Measurements from ENCODE around the gene ABCD1.

DNA sequence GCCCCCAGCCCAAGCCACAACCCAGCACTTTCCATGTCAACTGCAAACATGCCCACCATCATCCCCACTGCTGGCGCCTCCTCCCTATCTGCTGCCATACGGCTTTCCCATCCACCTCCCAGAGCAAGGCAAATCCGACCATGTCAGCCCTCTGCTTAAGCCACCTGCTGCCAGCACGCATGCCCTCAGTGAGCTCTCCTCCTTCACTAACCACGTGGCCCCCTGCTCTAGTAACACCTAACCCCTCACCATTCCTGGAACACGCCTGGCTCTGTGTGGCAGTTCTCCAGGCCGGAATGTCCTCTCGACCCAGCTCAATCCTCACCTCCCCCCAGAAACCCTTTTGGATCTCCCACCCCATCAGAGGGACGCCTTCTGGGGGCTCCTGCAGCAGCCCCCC is 17.9 kb upstream of the ABCD1 start:
- TF ChIP-seq ATF1 (CRISPR knock-in tag; IDR thresholded peaks at IDR 0.05) (no peak), ATF1 (tag; IDR thresholded peaks at IDR 0.05) (no peak), SMAD2 (IDR thresholded peaks at IDR 0.05; ENCODE audit: low read depth, low read length) (no peak), LARP7 (IDR thresholded peaks at IDR 0.05) (no peak), CTBP1 (IDR thresholded peaks at IDR 0.05; ENCODE audit: borderline replicate concordance) (no peak), EGR1 (conservative IDR thresholded peaks at IDR 0.05) (no peak), CHD1 (IDR thresholded peaks at IDR 0.05; ENCODE audit: low read length) (no peak), KLF6 (CRISPR knock-in tag; IDR thresholded peaks at IDR 0.05; ENCODE audit: borderline replicate concordance) (no peak), SMC3 (conservative IDR thresholded peaks at IDR 0.05; ENCODE audit: insufficient read depth, low read depth, low read length) (no peak), MCM2 (IDR thresholded peaks at IDR 0.05; ENCODE audit: low read depth) (no peak)
- TF ChIP-seq, protein P1, sequence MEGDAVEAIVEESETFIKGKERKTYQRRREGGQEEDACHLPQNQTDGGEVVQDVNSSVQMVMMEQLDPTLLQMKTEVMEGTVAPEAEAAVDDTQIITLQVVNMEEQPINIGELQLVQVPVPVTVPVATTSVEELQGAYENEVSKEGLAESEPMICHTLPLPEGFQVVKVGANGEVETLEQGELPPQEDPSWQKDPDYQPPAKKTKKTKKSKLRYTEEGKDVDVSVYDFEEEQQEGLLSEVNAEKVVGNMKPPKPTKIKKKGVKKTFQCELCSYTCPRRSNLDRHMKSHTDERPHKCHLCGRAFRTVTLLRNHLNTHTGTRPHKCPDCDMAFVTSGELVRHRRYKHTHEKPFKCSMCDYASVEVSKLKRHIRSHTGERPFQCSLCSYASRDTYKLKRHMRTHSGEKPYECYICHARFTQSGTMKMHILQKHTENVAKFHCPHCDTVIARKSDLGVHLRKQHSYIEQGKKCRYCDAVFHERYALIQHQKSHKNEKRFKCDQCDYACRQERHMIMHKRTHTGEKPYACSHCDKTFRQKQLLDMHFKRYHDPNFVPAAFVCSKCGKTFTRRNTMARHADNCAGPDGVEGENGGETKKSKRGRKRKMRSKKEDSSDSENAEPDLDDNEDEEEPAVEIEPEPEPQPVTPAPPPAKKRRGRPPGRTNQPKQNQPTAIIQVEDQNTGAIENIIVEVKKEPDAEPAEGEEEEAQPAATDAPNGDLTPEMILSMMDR (IDR thresholded peaks at IDR 0.05 in 2 of 3, conservative IDR thresholded peaks at IDR 0.05 in 1 of 3; ENCODE audit: insufficient read depth in 2 of 3, low read depth in 1 of 3, low read length in 3 of 3): no peak
- TF ChIP-seq, protein P2, sequence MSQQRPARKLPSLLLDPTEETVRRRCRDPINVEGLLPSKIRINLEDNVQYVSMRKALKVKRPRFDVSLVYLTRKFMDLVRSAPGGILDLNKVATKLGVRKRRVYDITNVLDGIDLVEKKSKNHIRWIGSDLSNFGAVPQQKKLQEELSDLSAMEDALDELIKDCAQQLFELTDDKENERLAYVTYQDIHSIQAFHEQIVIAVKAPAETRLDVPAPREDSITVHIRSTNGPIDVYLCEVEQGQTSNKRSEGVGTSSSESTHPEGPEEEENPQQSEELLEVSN (IDR thresholded peaks at IDR 0.05; ENCODE audit: borderline replicate concordance in 1 of 2, extremely low read depth in 1 of 2, insufficient read depth in 1 of 2, insufficient read length in 1 of 2, low read depth in 1 of 2, low read length in 1 of 2, poor library complexity in 1 of 2, severe bottlenecking in 1 of 2): no peak
